AG04450 (cell line): ENCODE data around the gene OR7C1. TPM values are rescaled to one million over a fixed set of nuclear protein-coding genes. Genes with fewer than 3 reads are reported as not detected.
"Not testable (repeated sequence)": the region's sequence is repeated elsewhere in the genome, so short reads cannot be mapped to it uniquely, and the experiment has no call there.

Experiments used
- CTCF ChIA-PET: fragments of 300-600, 350-600 bp; formaldehyde crosslinking; extraction: SDS; loops from one replicate; lab custom pipeline; 2022; ENCODE audit warnings: antibody characterized with exemption, inconsistent platforms; lab: Charles Lee
- POLR2A ChIA-PET: fragments of 350-600 bp; formaldehyde crosslinking; extraction: SDS; loops from one replicate; lab custom pipeline; 2021; ENCODE audit warnings: antibody characterized with exemption, inconsistent platforms; lab: Yijun Ruan, JAX
- DNase-seq: peaks from one replicate; pipeline ENCODE4 v3.0.0-alpha.2; 2011; ENCODE audit warnings: low read depth, low spot score
- H3K27ac ChIP-seq: one replicate; pipeline ENCODE4 v1.5.1; 2012; ENCODE audit warnings: low read depth, low read length, control low read depth
- H3K27me3 ChIP-seq: one replicate; pipeline ENCODE4 v1.6.0; 2012; ENCODE audit warnings: low read length; ENCODE audit not compliant: control insufficient read depth, insufficient read depth
- H3K4me3 ChIP-seq: 2 replicates; pipeline ENCODE4 v1.5.1; 2011; ENCODE audit warnings: mild to moderate bottlenecking, low read depth, low read length, control low read depth
- H3K9me3 ChIP-seq: 2 replicates; pipeline ENCODE4 v1.5.1; 2012; ENCODE audit warnings: low read length; ENCODE audit not compliant: control insufficient read depth, insufficient read depth
- polyA plus RNA-seq: library from polyadenylated mRNA; depleted of rRNA; stranded (reverse); fragments of >200 nt; gene quantifications from 2 replicates; pipeline ENCODE4 v1.2.3, GENCODE V29; 2011
- TF ChIP-seq, protein P1 (sequence below): IDR thresholded peaks from 2 replicates; pipeline ENCODE4 v1.5.1; 2011; ENCODE audit warnings: low read depth, low read length, control low read depth, inconsistent platforms

OR7C1 gene
- polyA plus RNA-seq, 1 experiment, result not detected

DNA sequence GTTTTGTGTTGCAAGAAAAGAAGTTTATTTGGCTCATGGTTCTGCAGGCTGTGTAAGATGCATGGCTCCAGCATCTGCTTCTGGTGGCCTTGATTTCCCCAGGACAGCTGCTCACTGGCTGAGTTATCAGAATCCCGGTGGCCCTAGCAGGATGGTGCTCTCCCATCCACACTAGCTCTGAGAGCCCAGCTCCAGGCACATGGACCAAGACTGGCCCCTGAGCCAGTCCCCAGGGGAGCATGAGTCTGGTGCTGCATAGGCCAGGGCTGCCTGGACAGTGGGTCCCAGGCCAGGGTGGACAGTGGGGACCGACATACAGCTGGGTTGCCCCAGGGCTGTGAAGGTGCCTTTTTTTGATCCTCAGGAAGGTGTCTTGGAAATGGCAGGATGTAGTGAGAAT, 67.0 kb downstream of the OR7C1 start:
- Histone ChIP-seq H3K9me3 (peaks cover 8% of the 10 kb centered on the region; the same call in 1 of the 2 replicates), H3K4me3 (no peak overlapping the region), H3K27me3 (no peaks in the 10 kb centered on the region), H3K27ac (no peak overlapping the region)
- TF ChIP-seq, protein P1, sequence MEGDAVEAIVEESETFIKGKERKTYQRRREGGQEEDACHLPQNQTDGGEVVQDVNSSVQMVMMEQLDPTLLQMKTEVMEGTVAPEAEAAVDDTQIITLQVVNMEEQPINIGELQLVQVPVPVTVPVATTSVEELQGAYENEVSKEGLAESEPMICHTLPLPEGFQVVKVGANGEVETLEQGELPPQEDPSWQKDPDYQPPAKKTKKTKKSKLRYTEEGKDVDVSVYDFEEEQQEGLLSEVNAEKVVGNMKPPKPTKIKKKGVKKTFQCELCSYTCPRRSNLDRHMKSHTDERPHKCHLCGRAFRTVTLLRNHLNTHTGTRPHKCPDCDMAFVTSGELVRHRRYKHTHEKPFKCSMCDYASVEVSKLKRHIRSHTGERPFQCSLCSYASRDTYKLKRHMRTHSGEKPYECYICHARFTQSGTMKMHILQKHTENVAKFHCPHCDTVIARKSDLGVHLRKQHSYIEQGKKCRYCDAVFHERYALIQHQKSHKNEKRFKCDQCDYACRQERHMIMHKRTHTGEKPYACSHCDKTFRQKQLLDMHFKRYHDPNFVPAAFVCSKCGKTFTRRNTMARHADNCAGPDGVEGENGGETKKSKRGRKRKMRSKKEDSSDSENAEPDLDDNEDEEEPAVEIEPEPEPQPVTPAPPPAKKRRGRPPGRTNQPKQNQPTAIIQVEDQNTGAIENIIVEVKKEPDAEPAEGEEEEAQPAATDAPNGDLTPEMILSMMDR, result no peak
- ChIA-PET CTCF (no interaction called here), POLR2A (no interaction called here)
- no peak for DNase-seq

DNA sequence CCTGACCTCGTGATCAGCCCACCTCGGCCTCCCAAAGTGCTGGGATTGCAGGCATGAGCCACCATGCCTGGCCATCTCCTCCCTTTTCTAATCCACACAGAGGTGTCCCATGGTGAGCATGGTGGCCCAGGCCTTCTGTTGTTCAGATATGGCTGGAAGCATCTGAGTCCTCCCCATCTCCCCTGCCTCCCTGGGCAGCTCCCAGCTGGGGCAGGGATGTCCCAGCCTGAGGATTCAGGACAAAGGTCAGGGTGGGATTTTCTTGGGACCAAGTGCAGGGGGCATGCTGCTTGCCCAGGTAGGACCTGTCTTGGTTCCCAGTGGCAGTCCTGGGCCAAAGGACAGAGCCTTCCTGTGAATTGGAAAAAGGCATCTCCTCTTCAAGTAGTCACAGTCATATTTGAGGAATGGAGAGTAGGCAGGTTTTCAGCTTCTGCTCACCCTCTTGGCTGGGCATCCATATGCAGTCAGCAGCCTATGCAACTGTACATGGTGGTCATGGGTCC, 67.5 kb downstream of the OR7C1 start:
- Histone ChIP-seq H3K27ac (no peak overlapping the region), H3K9me3 (peaks cover 8% of the 10 kb centered on the region; the same call in 1 of the 2 replicates), H3K27me3 (no peaks in the 10 kb centered on the region), H3K4me3 (no peak overlapping the region)
- CTCF ChIA-PET, result no interaction called here
- DNase-seq, result no peak
- TF ChIP-seq, protein P1, result no peak
- POLR2A ChIA-PET, result interaction anchor here (0.7 kb wide), 1 partner anchor 78 kb away, joined by 4 read pairs; no protein-coding TSS in a partner anchor

DNA sequence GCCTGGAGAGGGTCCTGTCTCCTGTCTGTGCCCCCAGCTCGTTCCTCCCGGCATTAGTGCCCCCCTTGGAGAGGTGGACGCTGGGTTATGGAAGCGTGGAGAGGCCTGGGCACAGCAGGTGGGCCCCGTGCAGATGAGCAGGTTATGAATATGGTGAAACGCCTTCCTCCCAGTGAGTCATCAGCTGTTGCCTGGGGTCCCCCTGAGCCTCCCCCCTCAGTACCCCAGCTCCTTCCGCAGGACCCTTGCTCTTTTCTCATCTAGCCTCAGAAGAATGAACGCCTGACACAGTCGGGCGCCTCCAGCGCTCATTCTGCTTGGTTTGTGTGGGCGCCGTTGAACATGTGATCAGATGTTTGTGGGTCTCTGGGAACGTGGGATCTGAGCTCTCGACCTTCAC, 69.1 kb downstream of the OR7C1 start:
- H3K4me3 ChIP-seq, DNase-seq, H3K27ac ChIP-seq, CTCF ChIA-PET, POLR2A ChIA-PET, H3K9me3 ChIP-seq, H3K27me3 ChIP-seq: not testable (repeated sequence)

DNA sequence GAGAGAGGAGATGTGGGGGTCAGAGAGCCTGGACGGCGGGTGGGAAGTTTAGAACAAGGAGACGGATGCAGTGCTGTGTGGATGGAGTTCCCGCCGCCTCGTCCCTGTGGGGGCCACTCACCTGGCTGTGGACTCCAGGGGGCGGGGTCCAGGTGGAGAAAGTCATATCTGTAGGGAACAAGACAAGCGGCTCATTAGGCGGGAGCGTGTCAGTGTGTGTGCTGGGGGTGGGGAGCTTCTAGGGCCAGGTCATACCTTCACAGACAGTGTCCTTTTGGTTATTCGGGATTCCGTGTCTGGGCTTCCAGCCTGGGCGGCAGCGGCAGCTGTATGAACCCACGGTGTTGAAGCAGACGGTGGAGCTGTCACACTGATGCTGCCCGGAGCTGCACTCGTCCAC, 69.6 kb downstream of the OR7C1 start:
- H3K4me3 ChIP-seq, POLR2A ChIA-PET, H3K9me3 ChIP-seq, CTCF ChIA-PET, H3K27ac ChIP-seq, DNase-seq, H3K27me3 ChIP-seq: not testable (repeated sequence)

DNA sequence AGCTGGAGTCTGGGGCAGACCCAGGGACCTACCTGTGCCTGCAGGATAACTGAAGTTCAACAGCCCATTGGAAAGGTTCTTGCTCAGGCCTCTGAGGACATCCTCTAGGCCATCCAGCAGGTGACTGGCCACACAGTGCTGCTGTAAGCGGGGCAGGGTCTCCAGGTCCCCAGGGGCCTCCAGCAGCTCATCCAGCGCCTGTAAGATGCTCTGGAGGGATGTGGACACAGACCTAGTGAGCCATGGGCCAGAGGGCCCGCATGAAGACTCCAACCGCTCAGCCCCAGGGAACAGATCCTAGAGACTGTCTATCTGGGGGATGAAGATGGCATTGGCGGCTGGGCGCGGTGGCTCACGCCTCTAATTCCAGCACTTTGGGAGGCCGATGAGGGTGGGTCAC, 70.6 kb downstream of the OR7C1 start:
- CTCF ChIA-PET, result no interaction called here
- POLR2A ChIA-PET, result no interaction called here
- no peak for DNase-seq
- no peak overlapping the region for H3K27ac ChIP-seq
- no peak overlapping the region for H3K4me3 ChIP-seq
- H3K27me3 ChIP-seq, result no peaks in the 10 kb centered on the region
- TF ChIP-seq, protein P1, result no peak
- H3K9me3 ChIP-seq, result peaks cover 8% of the 10 kb centered on the region

DNA sequence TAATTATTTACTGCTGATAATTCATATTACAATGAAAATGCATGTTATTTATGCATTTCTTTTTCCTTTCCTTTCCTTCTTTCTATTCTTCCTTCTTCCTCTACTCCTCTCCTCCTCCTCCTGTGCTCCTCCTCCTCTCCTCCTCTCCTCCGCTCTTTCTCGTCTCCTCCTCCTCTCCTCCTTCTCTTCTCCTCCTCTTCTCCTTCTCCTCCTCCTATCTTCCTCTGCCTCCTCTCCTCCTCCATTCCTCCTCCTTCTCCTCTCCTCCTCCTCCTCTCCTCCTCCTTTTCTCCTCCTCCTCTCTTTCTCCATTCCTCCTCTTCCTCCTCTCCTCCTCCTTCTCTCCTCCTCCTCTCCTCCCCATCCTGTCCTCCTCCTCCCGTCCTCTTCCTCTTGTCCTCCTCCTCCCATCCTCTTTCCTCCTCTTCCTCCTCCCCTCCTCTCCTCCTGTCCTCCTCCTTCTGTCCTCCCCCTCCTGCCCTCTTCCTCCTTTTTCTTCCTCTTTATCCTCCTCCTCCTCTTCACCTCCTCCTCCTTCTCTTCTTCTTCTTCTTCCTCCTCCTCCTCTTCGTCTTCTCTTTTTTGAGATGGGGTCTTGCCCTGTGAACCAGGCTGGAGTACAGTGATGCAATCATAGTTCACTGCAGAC, 71.4 kb downstream of the OR7C1 start:
- ChIA-PET POLR2A (no interaction called here), CTCF (no interaction called here)
- H3K4me3 ChIP-seq, result no peak overlapping the region

More for the DNA sequence above, 71.4 kb downstream of the OR7C1 start:
- TF ChIP-seq, protein P1, result no peak
- no peak for DNase-seq
- Histone ChIP-seq H3K27ac (no peak overlapping the region), H3K27me3 (no peaks in the 10 kb centered on the region), H3K9me3 (peaks cover 8% of the 10 kb centered on the region)
